CD14-positive monocyte (primary cell): ENCODE results near the gene FYB2. TPM values are rescaled to one million over a fixed set of nuclear protein-coding genes. Genes with fewer than 3 reads are reported as not detected.

Experiments
- DNase-seq, 3 donors: peaks; one replicate each; pipeline ENCODE4 v3.0.0-alpha.2; 2011 to 2022
- H2AFZ ChIP-seq: 2 replicates; pipeline ENCODE4 v1.6.0; 2012; ENCODE audit warnings: mild to moderate bottlenecking, low read depth, low read length, inconsistent platforms; ENCODE audit not compliant: insufficient read depth, poor library complexity, severe bottlenecking
- H3K27ac ChIP-seq, 2 donors: 1 replicate in 1 of 2; 2 replicates in 1 of 2; pipeline ENCODE4 v1.5.1; 2012 to 2013; ENCODE audit warnings: low read length in 2 of 2, control low read depth in 1 of 2, inconsistent platforms in 1 of 2, low read depth in 1 of 2, mild to moderate bottlenecking in 1 of 2
- H3K27me3 ChIP-seq, 2 donors: one replicate each; pipeline versions ENCODE4 v1.6.0 to v1.6.1; 2011 to 2013; ENCODE audit warnings: low read length in 2 of 2; ENCODE audit not compliant: control insufficient read depth in 2 of 2, insufficient read depth in 2 of 2
- H3K36me3 ChIP-seq, 2 donors: replicated peaks in 1 of 2; 1 replicate in 1 of 2; 2 replicates in 1 of 2; pipeline versions ENCODE4 v1.5.1 to v1.6.1; 2012 to 2013; ENCODE audit warnings: low read length in 2 of 2, control low read depth in 1 of 2, inconsistent platforms in 1 of 2, mild to moderate bottlenecking in 1 of 2; ENCODE audit not compliant: insufficient read depth in 2 of 2, control insufficient read depth in 1 of 2
- H3K4me1 ChIP-seq, 2 donors: 1 replicate in 1 of 2; 2 replicates in 1 of 2; pipeline versions ENCODE4 v1.5.1 to v1.6.1; 2012 to 2013; ENCODE audit warnings: low read length in 2 of 2, control low read depth in 1 of 2, inconsistent platforms in 1 of 2, mild to moderate bottlenecking in 1 of 2, moderate library complexity in 1 of 2; ENCODE audit not compliant: insufficient read depth in 2 of 2, control insufficient read depth in 1 of 2
- H3K4me2 ChIP-seq: replicated peaks from 2 replicates; pipeline ENCODE3; 2012; ENCODE audit warnings: low read length, moderate library complexity, mild to moderate bottlenecking; ENCODE audit not compliant: poor library complexity, severe bottlenecking; ENCODE audit errors: extremely low read depth
- H3K4me3 ChIP-seq, 3 experiments: fragments of 200-600 bp in 1 of 3; sonication (generic) in 1 of 3; replicated peaks in 1 of 3; 1 replicate in 2 of 3; 2 replicates in 1 of 3; pipeline ENCODE4 v1.5.1; 2011 to 2013; ENCODE audit warnings: low read length in 3 of 3, mild to moderate bottlenecking in 3 of 3, control low read depth in 2 of 3, low read depth in 2 of 3, inconsistent platforms in 1 of 3, moderate library complexity in 1 of 3
- H3K79me2 ChIP-seq: 2 replicates; pipeline ENCODE4 v1.6.0; 2012; ENCODE audit warnings: mild to moderate bottlenecking, control low read depth, inconsistent platforms, low read length, moderate library complexity; ENCODE audit not compliant: insufficient read depth
- H3K9ac ChIP-seq: 2 replicates; pipeline ENCODE4 v1.6.0; 2017; ENCODE audit warnings: low read length, mild to moderate bottlenecking; ENCODE audit not compliant: insufficient read depth, poor library complexity, severe bottlenecking
- H3K9me3 ChIP-seq, 2 donors: replicated peaks in 1 of 2; 1 replicate in 1 of 2; 2 replicates in 1 of 2; pipeline versions ENCODE4 v1.5.1 to v1.6.1; 2012 to 2013; ENCODE audit warnings: low read length in 2 of 2, control low read depth in 1 of 2; ENCODE audit not compliant: control insufficient read depth in 1 of 2, insufficient read depth in 1 of 2
- H4K20me1 ChIP-seq: 2 replicates; pipeline ENCODE4 v1.6.0; 2012; ENCODE audit warnings: mild to moderate bottlenecking, low read length, control low read depth, moderate library complexity; ENCODE audit not compliant: insufficient read depth
- H3K27ac Mint-ChIP-seq, 7 donors: one replicate each; pipeline ENCODE4 v1.8.0; 2020; ENCODE audit warnings: mild to moderate bottlenecking in 7 of 7, mixed read lengths in 7 of 7, moderate library complexity in 6 of 7, inconsistent platforms in 2 of 7
- H3K27me3 Mint-ChIP-seq, 3 donors: one replicate each; pipeline ENCODE4 v1.8.0; 2021 to 2022; ENCODE audit warnings: low read depth in 3 of 3, mild to moderate bottlenecking in 3 of 3, mixed read lengths in 3 of 3, moderate library complexity in 3 of 3, inconsistent platforms in 1 of 3
- H3K36me3 Mint-ChIP-seq, 2 donors: one replicate each; pipeline ENCODE4 v1.8.0; 2020; ENCODE audit warnings: mixed read lengths in 2 of 2, inconsistent platforms in 1 of 2, mild to moderate bottlenecking in 1 of 2
- H3K4me1 Mint-ChIP-seq: one replicate; pipeline ENCODE4 v1.8.0; 2020; ENCODE audit warnings: mild to moderate bottlenecking, mixed read lengths
- H3K4me3 Mint-ChIP-seq, 2 donors: one replicate each; pipeline ENCODE4 v1.8.0; 2020; ENCODE audit warnings: mild to moderate bottlenecking in 2 of 2, mixed read lengths in 2 of 2, moderate library complexity in 1 of 2
- H3K9me3 Mint-ChIP-seq, 7 donors: one replicate each; pipeline ENCODE4 v1.8.0; 2020 to 2022; ENCODE audit warnings: mixed read lengths in 7 of 7, mild to moderate bottlenecking in 6 of 7, moderate library complexity in 6 of 7, inconsistent platforms in 2 of 7
- CTCF ChIP-seq: fragments of 200-600 bp; IDR thresholded peaks from one replicate; pipeline ENCODE4 v1.8.0; 2022; ENCODE audit warnings: antibody characterized with exemption, mild to moderate bottlenecking
- WGBS: methylation state at CpG from one replicate; pipeline ENCODE4 v1.1.5; 2013; ENCODE audit warnings: missing lambda C conversion rate; ENCODE audit not compliant: insufficient coverage; 5-methylcytosine and 5-hydroxymethylcytosine counted together
- intact Hi-C, 2 donors: fragments of 100-400 bp; cut with micrococcal nuclease; formaldehyde crosslinking; loops; one replicate each; pipeline versions ENCODE4 v1.15.0 to v1.15.1; 2023
- polyA plus RNA-seq, 3 donors: library from polyadenylated mRNA; depleted of rRNA in 1 of 3; unstranded in 2 of 3; stranded (reverse) in 1 of 3; fragments of 300-500 nt in 2 of 3; fragments of >200 nt in 1 of 3; fragmentation: Illumina TruSeq in 2 of 3; gene quantifications; 1 replicate in 2 of 3; 2 replicates in 1 of 3; pipeline ENCODE4 v1.2.3, GENCODE V29; 2012 to 2021

Gene FYB2
- polyA plus RNA-seq, 3 donors = not detected

- Histone ChIP-seq H4K20me1 (no peaks in the 10 kb centered on the region), H3K4me1 (no peaks in the 10 kb centered on the region), H3K27me3 (no peaks in the 10 kb centered on the region), H3K4me2 (no peak overlapping the region), H3K9me3 (no peaks in the 10 kb centered on the region), H3K36me3 (no peaks in the 10 kb centered on the region), H3K9ac (no peak overlapping the region), H3K4me3 (no peak overlapping the region), H2AFZ (no peak overlapping the region), H3K79me2 (no peaks in the 10 kb centered on the region), H3K27ac (no peak overlapping the region)
- Mint-ChIP-seq H3K4me1 (no peaks in the 10 kb centered on the region), H3K9me3 (peaks cover 0 to 5% (median 0%) of the 10 kb centered on the region in 7 donors), H3K36me3 (no peaks in the 10 kb centered on the region), H3K27me3 (peaks cover 3 to 6% (median 4%) of the 10 kb centered on the region in 3 donors), H3K4me3 (no peak overlapping the region), H3K27ac (no peak overlapping the region)
- no peak for TF ChIP-seq CTCF
- DNase-seq = no peak
- intact Hi-C loops = no loop called here
Measured at GRCh38 chr1:56675763-56676162, 143.4 kb downstream of the FYB2 start.

GRCh38 chr1:56672579-56672978 is 146.6 kb downstream of the FYB2 start:
- Mint-ChIP-seq H3K4me3 (no peak overlapping the region), H3K4me1 (no peaks in the 10 kb centered on the region), H3K27ac (no peak overlapping the region), H3K27me3 (peaks cover 0 to 3% (median 3%) of the 10 kb centered on the region in 3 donors), H3K9me3 (no peaks in the 10 kb centered on the region), H3K36me3 (no peaks in the 10 kb centered on the region)
- no peak for TF ChIP-seq CTCF
- Histone ChIP-seq H3K9ac (no peak overlapping the region), H3K27me3 (no peaks in the 10 kb centered on the region), H3K4me1 (no peaks in the 10 kb centered on the region), H3K9me3 (no peaks in the 10 kb centered on the region), H3K4me3 (no peak overlapping the region), H3K27ac (no peak overlapping the region), H3K79me2 (no peaks in the 10 kb centered on the region), H4K20me1 (no peaks in the 10 kb centered on the region), H3K36me3 (no peaks in the 10 kb centered on the region), H3K4me2 (no peak overlapping the region), H2AFZ (no peak overlapping the region)
- no peak for DNase-seq
- intact Hi-C loops = no loop called here
- WGBS = 100% methylated on average over 1 of the region's 1 CpG
